ENCODE data around the gene NUAK1.

DNA sequence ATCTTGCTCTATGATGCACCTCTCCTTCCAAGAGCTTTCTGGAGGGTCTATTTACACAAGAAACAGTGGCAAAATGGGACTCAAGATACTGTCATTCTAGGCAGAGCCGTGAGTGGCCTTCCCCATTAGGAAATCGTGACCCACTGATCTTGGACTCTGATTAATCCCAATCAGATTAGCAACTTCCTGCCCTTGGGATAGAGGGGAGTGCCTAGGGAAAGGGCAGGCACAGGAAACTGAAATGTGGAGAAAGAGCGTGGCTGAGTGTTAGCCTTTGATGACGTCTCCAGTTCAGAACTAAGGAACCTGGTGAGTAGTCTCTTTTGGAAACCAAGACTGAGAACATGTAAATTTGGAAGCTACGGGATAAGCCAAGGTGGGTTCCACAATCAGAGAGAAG is 76.1 kb downstream of the NUAK1 start:
- TF ChIP-seq, protein P1, sequence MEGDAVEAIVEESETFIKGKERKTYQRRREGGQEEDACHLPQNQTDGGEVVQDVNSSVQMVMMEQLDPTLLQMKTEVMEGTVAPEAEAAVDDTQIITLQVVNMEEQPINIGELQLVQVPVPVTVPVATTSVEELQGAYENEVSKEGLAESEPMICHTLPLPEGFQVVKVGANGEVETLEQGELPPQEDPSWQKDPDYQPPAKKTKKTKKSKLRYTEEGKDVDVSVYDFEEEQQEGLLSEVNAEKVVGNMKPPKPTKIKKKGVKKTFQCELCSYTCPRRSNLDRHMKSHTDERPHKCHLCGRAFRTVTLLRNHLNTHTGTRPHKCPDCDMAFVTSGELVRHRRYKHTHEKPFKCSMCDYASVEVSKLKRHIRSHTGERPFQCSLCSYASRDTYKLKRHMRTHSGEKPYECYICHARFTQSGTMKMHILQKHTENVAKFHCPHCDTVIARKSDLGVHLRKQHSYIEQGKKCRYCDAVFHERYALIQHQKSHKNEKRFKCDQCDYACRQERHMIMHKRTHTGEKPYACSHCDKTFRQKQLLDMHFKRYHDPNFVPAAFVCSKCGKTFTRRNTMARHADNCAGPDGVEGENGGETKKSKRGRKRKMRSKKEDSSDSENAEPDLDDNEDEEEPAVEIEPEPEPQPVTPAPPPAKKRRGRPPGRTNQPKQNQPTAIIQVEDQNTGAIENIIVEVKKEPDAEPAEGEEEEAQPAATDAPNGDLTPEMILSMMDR (IDR thresholded peaks at IDR 0.05) = no peak
- TF ChIP-seq POLR2AphosphoS5 (IDR thresholded peaks at IDR 0.05) (no peak), POLR2A (IDR thresholded peaks at IDR 0.05) (no peak), EP300 (IDR thresholded peaks at IDR 0.05) (no peak)
